Natural killer cell (primary cell): ENCODE results near the gene CDC5L. TPM values are rescaled to one million over a fixed set of nuclear protein-coding genes. Genes with fewer than 3 reads are reported as not detected.

Experiments
- ATAC-seq, 3 donors: fragments of 150-1000 bp in 2 of 3; fragments of 200-7000 bp in 1 of 3; cut with Tn5 transposase; 1 replicate in 1 of 3; 2 replicates in 2 of 3; pipeline ENCODE4 v1.10.0; 2021; ENCODE audit warnings: mild to moderate bottlenecking in 2 of 3, moderate library complexity in 2 of 3
- DNase-seq, 2 donors: peaks; one replicate each; pipeline versions ENCODE4 v3.0.0 to v3.0.0-alpha.2; 2013 to 2021; ENCODE audit warnings: mixed read lengths in 1 of 2
- H3K27ac ChIP-seq: one replicate; pipeline ENCODE4 v1.5.1; 2013; ENCODE audit warnings: mild to moderate bottlenecking, low read length
- H3K27me3 ChIP-seq: one replicate; pipeline ENCODE4 v1.6.1; 2013; ENCODE audit warnings: low read length; ENCODE audit not compliant: control insufficient read depth, insufficient read depth
- H3K36me3 ChIP-seq: one replicate; pipeline ENCODE4 v1.6.1; 2013; ENCODE audit warnings: low read length; ENCODE audit not compliant: control insufficient read depth, insufficient read depth
- H3K4me1 ChIP-seq: one replicate; pipeline ENCODE4 v1.6.1; 2013; ENCODE audit warnings: low read length; ENCODE audit not compliant: control insufficient read depth, insufficient read depth
- H3K4me3 ChIP-seq: one replicate; pipeline ENCODE4 v1.5.1; 2013; ENCODE audit warnings: low read length
- H3K9me3 ChIP-seq: one replicate; pipeline ENCODE4 v1.6.1; 2013; ENCODE audit warnings: low read length; ENCODE audit not compliant: control insufficient read depth, insufficient read depth
- H3K27ac Mint-ChIP-seq, 2 donors: one replicate each; pipeline ENCODE4 v1.8.0; 2022; ENCODE audit warnings: mild to moderate bottlenecking in 2 of 2, mixed read lengths in 2 of 2, moderate library complexity in 1 of 2
- H3K27me3 Mint-ChIP-seq, 2 donors: one replicate each; pipeline ENCODE4 v1.8.0; 2022; ENCODE audit warnings: low read depth in 2 of 2, mixed read lengths in 2 of 2
- H3K36me3 Mint-ChIP-seq: one replicate; pipeline ENCODE4 v1.8.0; 2022; ENCODE audit warnings: mixed read lengths
- H3K4me1 Mint-ChIP-seq, 2 donors: one replicate each; pipeline ENCODE4 v1.8.0; 2022; ENCODE audit warnings: mixed read lengths in 2 of 2
- H3K4me3 Mint-ChIP-seq: one replicate; pipeline ENCODE4 v1.8.0; 2022; ENCODE audit warnings: mild to moderate bottlenecking, moderate library complexity, mixed read lengths
- H3K9me3 Mint-ChIP-seq, 2 donors: one replicate each; pipeline ENCODE4 v1.8.0; 2022; ENCODE audit warnings: mixed read lengths in 2 of 2
- CTCF ChIP-seq: fragments of 200-600 bp; IDR thresholded peaks from one replicate; pipeline ENCODE4 v1.8.0; 2022; ENCODE audit warnings: antibody characterized with exemption
- WGBS: methylation state at CpG from one replicate; pipeline ENCODE4 v1.1.7; 2013; ENCODE audit warnings: missing lambda C conversion rate; ENCODE audit not compliant: insufficient coverage; 5-methylcytosine and 5-hydroxymethylcytosine counted together
- intact Hi-C: fragments of 100-400 bp; cut with micrococcal nuclease; formaldehyde crosslinking; loops from one replicate; pipeline ENCODE4 v1.14.2; 2022
- total RNA-seq, 4 donors: library from RNA; stranded (reverse); fragments of 120-200 nt in 1 of 4; gene quantifications; one replicate each; pipeline versions ENCODE4 v1.2.3 to v1.2.4, GENCODE V29; 2013 to 2022

CDC5L gene
- total RNA-seq, 3 donors from 2014 or later (not counting 1 experiment from before 2014, with no cell fraction given), result 22.0 to 25.0 (median 24.9) TPM

GRCh38 chr6:44471271-44471981, 83.9 kb downstream of the CDC5L start:
- Mint-ChIP-seq H3K27ac (no peak overlapping the region), H3K4me3 (no peak overlapping the region), H3K27me3 (peaks cover 9 to 12% of the 10 kb centered on the region in 2 donors), H3K9me3 (no peaks in the 10 kb centered on the region), H3K4me1 (no peaks in the 10 kb centered on the region), H3K36me3 (no peaks in the 10 kb centered on the region)
- peaks cover 8% of the 10 kb centered on the region for H3K4me1 ChIP-seq
- DNase-seq (no peak), ATAC-seq (no peak)
- no peaks in the 10 kb centered on the region for H3K27me3 ChIP-seq
- no peak overlapping the region for H3K4me3 ChIP-seq
- no peaks in the 10 kb centered on the region for H3K9me3 ChIP-seq
- intact Hi-C loops, result no loop called here
- H3K36me3 ChIP-seq, result no peaks in the 10 kb centered on the region
- no peak for TF ChIP-seq CTCF
- H3K27ac ChIP-seq, result no peak overlapping the region
- WGBS, result 91% methylated on average over 14 of the region's 15 CpGs

GRCh38 chr6:44472250-44472945, 84.9 kb downstream of the CDC5L start:
- intact Hi-C loops, result no loop called here
- no peaks in the 10 kb centered on the region for H3K9me3 Mint-ChIP-seq
- no peaks in the 10 kb centered on the region for H3K4me1 Mint-ChIP-seq
- Histone ChIP-seq H3K9me3 (no peaks in the 10 kb centered on the region), H3K4me3 (no peak overlapping the region), H3K36me3 (no peaks in the 10 kb centered on the region), H3K27me3 (no peaks in the 10 kb centered on the region), H3K4me1 (peaks cover 8% of the 10 kb centered on the region), H3K27ac (no peak overlapping the region)
- H3K4me3 Mint-ChIP-seq, result no peak overlapping the region
- DNase-seq (no peak), ATAC-seq (no peak)
- no peak for TF ChIP-seq CTCF
- H3K36me3 Mint-ChIP-seq, result no peaks in the 10 kb centered on the region
- no peak overlapping the region for H3K27ac Mint-ChIP-seq
- WGBS, result 84% methylated on average over 12 of the region's 13 CpGs
- H3K27me3 Mint-ChIP-seq, result peaks cover 9 to 11% of the 10 kb centered on the region in 2 donors

- Mint-ChIP-seq H3K4me1 (no peaks in the 10 kb centered on the region), H3K36me3 (no peaks in the 10 kb centered on the region), H3K4me3 (no peak overlapping the region), H3K27ac (no peak overlapping the region), H3K27me3 (peaks cover 9 to 11% of the 10 kb centered on the region in 2 donors), H3K9me3 (no peaks in the 10 kb centered on the region)
- no peaks in the 10 kb centered on the region for H3K36me3 ChIP-seq
- no peak overlapping the region for H3K27ac ChIP-seq
- TF ChIP-seq CTCF, result no peak
- intact Hi-C loops, result loop anchor here (2.0 kb wide), 1 partner anchor 1449 kb away; no protein-coding TSS in a partner anchor
- no peak overlapping the region for H3K4me3 ChIP-seq
- H3K9me3 ChIP-seq, result no peaks in the 10 kb centered on the region
- ATAC-seq, result no peak
- whole genome bisulfite sequencing, result 67% methylated on average over 18 of the region's 19 CpGs
- DNase-seq, result no peak
- H3K27me3 ChIP-seq, result no peaks in the 10 kb centered on the region
- H3K4me1 ChIP-seq, result peaks cover 8% of the 10 kb centered on the region
These were observed 86.1 kb downstream of the CDC5L start for GRCh38 chr6:44473393-44474189.
